Central memory CD8-positive, alpha-beta T cell (primary cell): Measurements from ENCODE around the gene CEP112.
"Not testable (repeated sequence)": the region's sequence is repeated elsewhere in the genome, so short reads cannot be mapped to it uniquely, and the experiment has no call there.

Experiments used
- ATAC-seq: fragments of 150-1000 bp; cut with Tn5 transposase; replicated peaks from 2 replicates; pipeline ENCODE4 v1.10.0; 2022; ENCODE audit warnings: mild to moderate bottlenecking, moderate FRiP score, moderate number of reproducible peaks; ENCODE audit not compliant: poor library complexity, severe bottlenecking; ENCODE audit errors: extremely low read depth
- DNase-seq, 2 donors: peaks; one replicate each; pipeline ENCODE4 v3.0.0; 2021; ENCODE audit warnings: low spot score in 2 of 2
- H3K27ac Mint-ChIP-seq: one replicate; pipeline ENCODE4 v1.8.0; 2022; ENCODE audit warnings: low read depth, mild to moderate bottlenecking, moderate library complexity, mixed read lengths
- H3K27me3 Mint-ChIP-seq: one replicate; pipeline ENCODE4 v1.8.0; 2022; ENCODE audit warnings: mixed read lengths
- H3K36me3 Mint-ChIP-seq: one replicate; pipeline ENCODE4 v1.8.0; 2022; ENCODE audit warnings: mild to moderate bottlenecking, moderate library complexity, mixed read lengths; ENCODE audit not compliant: insufficient read depth
- H3K4me1 Mint-ChIP-seq: one replicate; pipeline ENCODE4 v1.8.0; 2022; ENCODE audit warnings: mixed read lengths
- H3K4me3 Mint-ChIP-seq: one replicate; pipeline ENCODE4 v1.8.0; 2022; ENCODE audit warnings: mild to moderate bottlenecking, moderate library complexity, mixed read lengths
- H3K9me3 Mint-ChIP-seq: one replicate; pipeline ENCODE4 v1.8.0; 2022; ENCODE audit warnings: mixed read lengths

CEP112 gene

GRCh38 chr17:65750166-65750565 is 441.8 kb downstream of the CEP112 start:
- peaks cover 13% of the 10 kb centered on the region for H3K4me1 Mint-ChIP-seq
- H3K4me3 Mint-ChIP-seq = no peak overlapping the region
- peaks cover 9% of the 10 kb centered on the region for H3K27me3 Mint-ChIP-seq
- ATAC-seq (no peak), DNase-seq (no peak)
- H3K27ac Mint-ChIP-seq = no peak overlapping the region
- H3K9me3 Mint-ChIP-seq = no peaks in the 10 kb centered on the region
- H3K36me3 Mint-ChIP-seq = no peaks in the 10 kb centered on the region

- Mint-ChIP-seq H3K4me1 (peaks cover 13% of the 10 kb centered on the region), H3K27ac (no peak overlapping the region), H3K4me3 (no peak overlapping the region), H3K27me3 (peaks cover 9% of the 10 kb centered on the region), H3K9me3 (no peaks in the 10 kb centered on the region), H3K36me3 (no peaks in the 10 kb centered on the region)
- DNase-seq (no peak), ATAC-seq (no peak)
Measured at GRCh38 chr17:65749479-65749878, 442.5 kb downstream of the CEP112 start.

DNA sequence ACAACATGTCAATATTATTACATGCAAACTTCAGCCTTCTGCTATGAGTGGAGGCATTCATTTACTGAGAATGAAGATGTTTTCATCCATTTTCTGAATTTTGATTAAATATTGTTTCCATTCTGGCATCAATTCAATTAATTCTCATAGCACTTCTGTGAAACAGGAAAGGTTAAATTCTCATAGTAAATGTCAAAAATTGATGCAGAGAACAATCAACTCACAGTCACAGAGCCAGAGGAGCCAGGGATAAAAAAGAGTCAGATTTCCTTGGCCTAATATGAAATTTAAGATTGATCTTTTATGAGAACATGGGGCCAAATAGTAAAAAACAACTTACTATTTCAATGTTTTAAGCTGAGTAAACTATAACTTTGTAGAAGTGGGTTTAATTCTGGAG is 446.7 kb downstream of the CEP112 start:
- H3K36me3 Mint-ChIP-seq = peaks cover 2% of the 10 kb centered on the region
- no peaks in the 10 kb centered on the region for H3K27me3 Mint-ChIP-seq
- H3K4me3 Mint-ChIP-seq = no peak overlapping the region
- ATAC-seq = no peak
- H3K9me3 Mint-ChIP-seq = no peaks in the 10 kb centered on the region
- DNase-seq = no peak
- no peaks in the 10 kb centered on the region for H3K4me1 Mint-ChIP-seq
- no peak overlapping the region for H3K27ac Mint-ChIP-seq

DNA sequence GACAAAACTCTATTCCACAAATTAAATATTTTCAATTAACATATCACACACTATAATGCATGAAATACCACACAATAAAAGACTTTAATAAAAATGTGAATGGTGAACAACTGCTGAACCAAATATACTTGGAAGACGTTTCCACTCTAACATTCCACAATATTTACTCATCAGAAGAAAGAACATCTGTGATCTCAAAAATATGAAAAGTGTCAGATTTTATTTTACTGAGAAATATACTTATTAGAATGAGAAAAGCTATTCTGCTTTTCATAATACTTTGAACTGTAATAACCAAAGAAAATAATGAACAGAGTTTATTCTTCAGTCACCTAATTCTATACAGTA is 448.7 kb downstream of the CEP112 start:
- H3K27me3 Mint-ChIP-seq = no peaks in the 10 kb centered on the region
- H3K4me1 Mint-ChIP-seq = no peaks in the 10 kb centered on the region
- H3K36me3 Mint-ChIP-seq = peaks cover 2% of the 10 kb centered on the region
- DNase-seq (no peak), ATAC-seq (no peak)
- no peak overlapping the region for H3K4me3 Mint-ChIP-seq
- no peaks in the 10 kb centered on the region for H3K9me3 Mint-ChIP-seq
- H3K27ac Mint-ChIP-seq = no peak overlapping the region

- no peaks in the 10 kb centered on the region for H3K4me1 Mint-ChIP-seq
- H3K27ac Mint-ChIP-seq = no peak overlapping the region
- DNase-seq = no peak
- peaks cover 2% of the 10 kb centered on the region for H3K36me3 Mint-ChIP-seq
- no peaks in the 10 kb centered on the region for H3K27me3 Mint-ChIP-seq
- no peak for ATAC-seq
- H3K4me3 Mint-ChIP-seq = no peak overlapping the region
- H3K9me3 Mint-ChIP-seq = no peaks in the 10 kb centered on the region
Measured at GRCh38 chr17:65742403-65743307, 449.3 kb downstream of the CEP112 start.

DNA sequence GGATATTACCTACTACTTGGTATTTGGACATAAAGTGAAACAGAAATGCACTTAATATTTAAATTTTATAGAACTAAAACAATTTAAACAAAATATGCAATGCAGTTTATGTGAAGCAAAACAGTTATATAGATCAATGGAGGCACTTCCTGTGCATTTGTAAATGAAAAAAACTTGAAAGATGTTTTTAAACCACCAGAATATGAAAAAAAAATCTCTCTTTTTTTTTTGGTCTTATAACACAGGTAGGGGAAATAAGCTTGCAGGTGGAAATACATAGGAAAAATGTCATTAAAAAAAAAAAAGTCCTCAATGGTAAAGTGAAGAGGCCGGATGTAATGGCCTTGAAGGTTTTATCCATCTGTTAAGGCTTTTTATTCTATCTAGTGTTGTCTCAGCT is 450.2 kb downstream of the CEP112 start:
- H3K4me1 Mint-ChIP-seq = no peaks in the 10 kb centered on the region
- H3K9me3 Mint-ChIP-seq = no peaks in the 10 kb centered on the region
- DNase-seq = no peak
- peaks cover 2% of the 10 kb centered on the region for H3K36me3 Mint-ChIP-seq
- no peak overlapping the region for H3K27ac Mint-ChIP-seq
- ATAC-seq = no peak
- no peak overlapping the region for H3K4me3 Mint-ChIP-seq
- peaks cover under 1% of the 10 kb centered on the region for H3K27me3 Mint-ChIP-seq

- Mint-ChIP-seq H3K27ac (no peak overlapping the region), H3K4me1 (no peaks in the 10 kb centered on the region), H3K9me3 (no peaks in the 10 kb centered on the region), H3K4me3 (no peak overlapping the region), H3K36me3 (peaks cover 2% of the 10 kb centered on the region), H3K27me3 (peaks cover 15% of the 10 kb centered on the region)
- no peak for ATAC-seq
- no peak for DNase-seq
Measured at GRCh38 chr17:65739034-65739433, 452.9 kb downstream of the CEP112 start.

DNA sequence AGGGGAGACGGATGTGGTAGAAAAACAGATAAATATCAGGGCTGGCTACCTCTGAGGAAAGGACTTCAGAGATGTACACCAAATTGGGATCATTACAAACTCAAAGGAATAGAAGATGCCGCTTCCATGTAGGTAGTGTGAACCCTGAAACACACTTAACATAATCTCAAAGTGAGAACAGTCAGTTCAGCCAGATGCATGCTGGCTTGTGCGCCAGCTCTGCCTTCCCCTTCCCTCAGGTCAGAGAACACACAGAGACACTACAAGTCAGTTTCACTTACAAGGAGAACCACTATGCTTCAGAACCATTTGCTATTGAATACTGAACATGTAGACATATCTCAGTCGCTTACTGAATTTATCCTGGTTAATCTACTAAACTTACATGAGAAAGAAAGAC is 454.5 kb downstream of the CEP112 start:
- Mint-ChIP-seq H3K36me3 (no peaks in the 10 kb centered on the region), H3K27ac (no peak overlapping the region), H3K9me3 (no peaks in the 10 kb centered on the region), H3K4me1 (no peaks in the 10 kb centered on the region), H3K4me3 (no peak overlapping the region), H3K27me3 (peaks cover 15% of the 10 kb centered on the region)
- DNase-seq = no peak
- no peak for ATAC-seq

DNA sequence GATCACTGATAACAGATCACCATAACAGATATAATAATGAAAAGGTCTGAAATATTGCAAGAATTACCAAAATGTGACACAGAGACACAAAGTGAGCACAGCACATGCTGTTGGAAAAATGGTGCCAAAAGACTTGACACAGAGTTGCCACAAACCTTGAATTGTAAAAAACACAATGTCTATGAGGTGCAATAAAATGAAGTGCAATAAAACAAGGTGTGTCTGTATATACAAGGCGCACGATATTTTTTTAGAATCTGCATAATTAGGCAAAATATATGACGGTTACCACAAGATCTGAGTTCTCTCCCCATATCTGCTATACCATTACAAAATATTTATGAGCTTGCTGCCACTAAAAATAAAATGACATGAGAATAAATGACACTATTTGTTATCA is 458.6 kb downstream of the CEP112 start:
- no peaks in the 10 kb centered on the region for H3K9me3 Mint-ChIP-seq

GRCh38 chr17:65732667-65733066 is 459.3 kb downstream of the CEP112 start:
- not testable (repeated sequence) for H3K4me3 Mint-ChIP-seq, DNase-seq, H3K27ac Mint-ChIP-seq, ATAC-seq, H3K36me3 Mint-ChIP-seq, H3K9me3 Mint-ChIP-seq, H3K4me1 Mint-ChIP-seq
- peaks cover 15% of the 10 kb centered on the region for H3K27me3 Mint-ChIP-seq

More for the DNA sequence above, 458.6 kb downstream of the CEP112 start:
- Mint-ChIP-seq H3K27me3 (peaks cover 15% of the 10 kb centered on the region), H3K4me1 (no peaks in the 10 kb centered on the region), H3K36me3 (no peaks in the 10 kb centered on the region), H3K4me3 (no peak overlapping the region), H3K27ac (no peak overlapping the region)
- DNase-seq (no peak), ATAC-seq (no peak)

- H3K4me1 Mint-ChIP-seq = no peaks in the 10 kb centered on the region
- no peak overlapping the region for H3K27ac Mint-ChIP-seq
- DNase-seq (no peak), ATAC-seq (no peak)
- no peaks in the 10 kb centered on the region for H3K9me3 Mint-ChIP-seq
- peaks cover 4% of the 10 kb centered on the region for H3K27me3 Mint-ChIP-seq
- no peak overlapping the region for H3K4me3 Mint-ChIP-seq
- H3K36me3 Mint-ChIP-seq = no peaks in the 10 kb centered on the region
Measured at GRCh38 chr17:65730711-65731169, 461.2 kb downstream of the CEP112 start.

GRCh38 chr17:65729207-65729606 is 462.7 kb downstream of the CEP112 start:
- no peaks in the 10 kb centered on the region for H3K36me3 Mint-ChIP-seq
- ATAC-seq = no peak
- H3K27me3 Mint-ChIP-seq = peaks cover 8% of the 10 kb centered on the region
- H3K27ac Mint-ChIP-seq = no peak overlapping the region
- H3K4me3 Mint-ChIP-seq = no peak overlapping the region
- no peaks in the 10 kb centered on the region for H3K9me3 Mint-ChIP-seq
- H3K4me1 Mint-ChIP-seq = no peaks in the 10 kb centered on the region
- no peak for DNase-seq

- no peak overlapping the region for H3K4me3 Mint-ChIP-seq
- no peak for ATAC-seq
- H3K36me3 Mint-ChIP-seq = no peaks in the 10 kb centered on the region
- H3K27ac Mint-ChIP-seq = no peak overlapping the region
- H3K9me3 Mint-ChIP-seq = no peaks in the 10 kb centered on the region
- H3K4me1 Mint-ChIP-seq = no peaks in the 10 kb centered on the region
- DNase-seq = no peak
- peaks cover 8% of the 10 kb centered on the region for H3K27me3 Mint-ChIP-seq
Measured at GRCh38 chr17:65727832-65728231, 464.1 kb downstream of the CEP112 start.
